ENCODE measurements around the gene YWHAB.
"Not testable (repeated sequence)": the region's sequence is repeated elsewhere in the genome, so short reads cannot be mapped to it uniquely, and the experiment has no call there.

Gene YWHAB

GRCh38 chr20:44885392-44886265, at the start of gene YWHAB:
TSS of gene YWHAB (plus strand) at chr20:44885705. CDS start at chr20:44901534, 15,829 bp downstream.
- peak; percentile 99 for DNase-seq

GRCh38 chr20:44836601-44837120, 48.8 kb upstream of the YWHAB start:
- no peak for DNase-seq

- no peak for DNase-seq
These were observed 47.6 kb upstream of the YWHAB start for GRCh38 chr20:44837946-44838345.

GRCh38 chr20:44838521-44838920, 47.0 kb upstream of the YWHAB start:
- DNase-seq, result no peak

- DNase-seq, result no peak
These were observed 46.0 kb upstream of the YWHAB start for GRCh38 chr20:44839481-44839880.

GRCh38 chr20:44840826-44841225, 44.7 kb upstream of the YWHAB start:
- no peak for DNase-seq

GRCh38 chr20:44841955-44842354, 43.5 kb upstream of the YWHAB start:
- DNase-seq, result no peak

- no peak for DNase-seq
These were observed 41.6 kb upstream of the YWHAB start for GRCh38 chr20:44843876-44844275.

GRCh38 chr20:44848254-44849015, 37.1 kb upstream of the YWHAB start:
- DNase-seq, result no peak

- no peak for DNase-seq
These were observed 35.8 kb upstream of the YWHAB start for GRCh38 chr20:44849703-44850102.

GRCh38 chr20:44850272-44850671, 35.2 kb upstream of the YWHAB start:
- no peak for DNase-seq

GRCh38 chr20:44850837-44851236, 34.7 kb upstream of the YWHAB start:
- DNase-seq, result no peak

- no peak for DNase-seq
These were observed 34.0 kb upstream of the YWHAB start for GRCh38 chr20:44851545-44851944.

GRCh38 chr20:44856442-44856841, 29.1 kb upstream of the YWHAB start:
- DNase-seq, result no peak

GRCh38 chr20:44856856-44857448, 28.6 kb upstream of the YWHAB start:
- DNase-seq, result no peak

GRCh38 chr20:44858606-44859360, 26.7 kb upstream of the YWHAB start:
- DNase-seq, result no peak

- DNase-seq, result no peak
These were observed 23.9 kb upstream of the YWHAB start for GRCh38 chr20:44861531-44862006.

- DNase-seq, result no peak
These were observed 23.2 kb upstream of the YWHAB start for GRCh38 chr20:44862286-44862685.

- not testable (repeated sequence) for DNase-seq
These were observed 22.0 kb upstream of the YWHAB start for GRCh38 chr20:44863365-44864084.

- not testable (repeated sequence) for DNase-seq
These were observed 21.0 kb upstream of the YWHAB start for GRCh38 chr20:44864493-44864892.

GRCh38 chr20:44866703-44867335, 18.7 kb upstream of the YWHAB start:
- DNase-seq, result no peak
